Chondrocyte (in vitro differentiated cells): ENCODE measurements around the gene DTNBP1. TPM values are rescaled to one million over a fixed set of nuclear protein-coding genes. Genes with fewer than 3 reads are reported as not detected.

ENCODE experiments used
- DNase-seq: peaks from one replicate; pipeline ENCODE4 v3.0.0; 2021; ENCODE audit warnings: mixed read lengths, low spot score
- H3K27ac Mint-ChIP-seq: one replicate; pipeline ENCODE4 v1.8.0; 2021; ENCODE audit warnings: mild to moderate bottlenecking, moderate library complexity, mixed read lengths; ENCODE audit not compliant: unreplicated experiment
- H3K27me3 Mint-ChIP-seq: 2 replicates; pipeline ENCODE4 v1.8.0; 2021; ENCODE audit warnings: low read depth, mixed read lengths
- H3K36me3 Mint-ChIP-seq: 2 replicates; pipeline ENCODE4 v1.8.0; 2021; ENCODE audit warnings: low read depth, mixed read lengths
- H3K4me1 Mint-ChIP-seq: 2 replicates; pipeline ENCODE4 v1.8.0; 2021; ENCODE audit warnings: low read depth, mild to moderate bottlenecking, mixed read lengths
- H3K4me3 Mint-ChIP-seq: one replicate; pipeline ENCODE4 v1.8.0; 2021; ENCODE audit warnings: mild to moderate bottlenecking, moderate library complexity, mixed read lengths; ENCODE audit not compliant: unreplicated experiment
- H3K9me3 Mint-ChIP-seq: 2 replicates; pipeline ENCODE4 v1.8.0; 2021; ENCODE audit warnings: low read depth, mixed read lengths
- CTCF ChIP-seq: fragments of 200-600 bp; sonication (generic); IDR thresholded peaks from 2 replicates; pipeline ENCODE4 v1.5.0; 2021; ENCODE audit warnings: antibody characterized with exemption, mild to moderate bottlenecking, moderate library complexity
- total RNA-seq: library from RNA; stranded (reverse); gene quantifications from 3 replicates; pipeline ENCODE4 v1.2.1, GENCODE V29; 2021

The DTNBP1 gene
- total RNA-seq, 1 donor from 2014 or later = 18.0 TPM

DNA sequence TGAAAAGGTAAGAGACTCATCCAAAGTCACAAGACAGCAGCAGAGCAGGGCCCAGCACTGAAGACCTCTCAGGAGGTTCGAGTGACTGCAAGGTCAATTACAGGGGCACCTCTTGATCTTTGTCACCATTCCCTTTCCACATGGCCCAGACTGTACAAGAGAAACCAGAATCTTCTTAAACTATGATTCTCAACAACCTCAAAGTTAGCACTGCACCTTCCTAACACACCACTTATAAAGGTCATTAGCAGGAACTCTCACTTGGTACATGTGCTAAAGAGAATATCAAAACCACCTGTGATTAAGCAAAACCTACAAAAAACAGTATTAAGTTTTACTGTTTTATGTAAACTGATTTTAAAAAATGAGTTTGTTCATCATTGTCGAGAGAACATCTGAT is 70.2 kb downstream of the DTNBP1 start:
- no peaks in the 10 kb centered on the region for H3K36me3 Mint-ChIP-seq
- H3K27ac Mint-ChIP-seq = no peak overlapping the region
- TF ChIP-seq CTCF = no peak

DNA sequence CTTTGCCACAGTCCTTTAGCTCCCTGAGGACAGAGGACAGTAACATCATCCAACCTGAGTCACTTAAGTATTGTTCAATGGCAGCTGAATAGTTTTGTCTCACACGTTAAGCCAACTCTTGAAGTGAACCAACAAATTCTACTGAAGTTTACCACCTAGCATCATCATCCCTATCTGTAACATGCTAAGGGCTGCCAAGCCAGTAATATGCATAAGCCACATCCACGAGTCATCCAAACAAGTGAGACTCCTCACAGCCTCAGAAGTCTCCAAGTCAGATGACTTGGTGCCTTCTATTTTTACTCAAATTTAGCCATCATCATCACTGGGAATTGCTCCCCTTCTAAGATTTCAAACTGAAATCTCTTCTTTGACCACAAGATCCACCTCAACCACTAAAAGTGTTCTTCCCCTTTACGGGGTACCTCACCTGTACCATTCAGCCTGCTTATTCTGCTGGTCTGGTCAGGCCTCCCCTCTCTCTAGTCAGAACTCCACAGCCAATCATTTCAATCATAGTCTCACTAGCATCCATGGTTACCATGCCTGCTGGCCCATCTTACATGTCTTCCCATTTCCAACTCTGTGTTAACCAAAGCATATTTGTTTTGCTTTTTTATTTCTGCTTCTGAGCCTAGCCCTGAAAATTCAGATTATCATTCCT is 73.7 kb downstream of the DTNBP1 start:
- Mint-ChIP-seq H3K27me3 (no peaks in the 10 kb centered on the region), H3K9me3 (no peaks in the 10 kb centered on the region), H3K4me1 (peaks cover 5% of the 10 kb centered on the region), H3K36me3 (no peaks in the 10 kb centered on the region), H3K4me3 (no peak overlapping the region), H3K27ac (no peak overlapping the region)
- no peak for DNase-seq
- TF ChIP-seq CTCF = no peak

More for the DNA sequence above, 70.2 kb downstream of the DTNBP1 start:
- no peak for DNase-seq
- peaks cover 13% of the 10 kb centered on the region for H3K4me1 Mint-ChIP-seq
- H3K9me3 Mint-ChIP-seq = no peaks in the 10 kb centered on the region
- H3K27me3 Mint-ChIP-seq = no peaks in the 10 kb centered on the region
- H3K4me3 Mint-ChIP-seq = no peak overlapping the region

- Mint-ChIP-seq H3K4me3 (no peak overlapping the region), H3K4me1 (peaks cover 9% of the 10 kb centered on the region), H3K27ac (no peak overlapping the region), H3K9me3 (no peaks in the 10 kb centered on the region), H3K27me3 (no peaks in the 10 kb centered on the region), H3K36me3 (no peaks in the 10 kb centered on the region)
- no peak for TF ChIP-seq CTCF
- no peak for DNase-seq
Measured at GRCh38 chr6:15586503-15586902, 76.3 kb downstream of the DTNBP1 start.

- no peaks in the 10 kb centered on the region for H3K9me3 Mint-ChIP-seq
- H3K36me3 Mint-ChIP-seq = no peaks in the 10 kb centered on the region
- H3K27ac Mint-ChIP-seq = no peak overlapping the region
- no peak overlapping the region for H3K4me3 Mint-ChIP-seq
- no peak for DNase-seq
- TF ChIP-seq CTCF = no peak
- no peaks in the 10 kb centered on the region for H3K27me3 Mint-ChIP-seq
- H3K4me1 Mint-ChIP-seq = peaks cover 9% of the 10 kb centered on the region
Measured at GRCh38 chr6:15585760-15586214, 77.0 kb downstream of the DTNBP1 start.

DNA sequence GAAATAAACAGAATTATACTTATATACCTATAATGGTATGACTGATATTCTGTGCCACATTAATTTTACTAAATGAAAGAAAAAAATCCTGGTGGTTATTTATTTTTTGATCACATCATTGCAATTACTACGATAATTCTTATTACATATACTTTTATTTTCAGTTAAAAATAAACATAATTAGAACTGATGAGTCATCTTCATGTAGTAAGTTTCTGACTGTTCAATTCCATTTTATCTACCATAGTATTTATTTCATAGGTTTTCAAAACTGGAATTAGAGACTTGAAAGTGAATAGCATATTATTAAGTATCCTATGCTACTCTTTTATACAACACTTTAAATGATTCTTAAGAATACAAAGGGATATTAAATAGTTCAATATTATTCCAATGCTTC is 80.3 kb downstream of the DTNBP1 start:
- peaks cover 2% of the 10 kb centered on the region for H3K36me3 Mint-ChIP-seq
- H3K9me3 Mint-ChIP-seq = no peaks in the 10 kb centered on the region
- no peak for TF ChIP-seq CTCF
- DNase-seq = no peak
- no peak overlapping the region for H3K4me3 Mint-ChIP-seq
- peaks cover 14% of the 10 kb centered on the region for H3K4me1 Mint-ChIP-seq
- no peak overlapping the region for H3K27ac Mint-ChIP-seq
- H3K27me3 Mint-ChIP-seq = no peaks in the 10 kb centered on the region
